HG03432 (cell line): Measurements from ENCODE around the gene SPIB.

Experiments used
- ATAC-seq: cut with Tn5 transposase; IDR thresholded peaks from one replicate; pipeline ENCODE4 v1.9.1; 2021; ENCODE audit warnings: mild to moderate bottlenecking, moderate library complexity; ENCODE audit not compliant: unreplicated experiment

Gene SPIB

DNA sequence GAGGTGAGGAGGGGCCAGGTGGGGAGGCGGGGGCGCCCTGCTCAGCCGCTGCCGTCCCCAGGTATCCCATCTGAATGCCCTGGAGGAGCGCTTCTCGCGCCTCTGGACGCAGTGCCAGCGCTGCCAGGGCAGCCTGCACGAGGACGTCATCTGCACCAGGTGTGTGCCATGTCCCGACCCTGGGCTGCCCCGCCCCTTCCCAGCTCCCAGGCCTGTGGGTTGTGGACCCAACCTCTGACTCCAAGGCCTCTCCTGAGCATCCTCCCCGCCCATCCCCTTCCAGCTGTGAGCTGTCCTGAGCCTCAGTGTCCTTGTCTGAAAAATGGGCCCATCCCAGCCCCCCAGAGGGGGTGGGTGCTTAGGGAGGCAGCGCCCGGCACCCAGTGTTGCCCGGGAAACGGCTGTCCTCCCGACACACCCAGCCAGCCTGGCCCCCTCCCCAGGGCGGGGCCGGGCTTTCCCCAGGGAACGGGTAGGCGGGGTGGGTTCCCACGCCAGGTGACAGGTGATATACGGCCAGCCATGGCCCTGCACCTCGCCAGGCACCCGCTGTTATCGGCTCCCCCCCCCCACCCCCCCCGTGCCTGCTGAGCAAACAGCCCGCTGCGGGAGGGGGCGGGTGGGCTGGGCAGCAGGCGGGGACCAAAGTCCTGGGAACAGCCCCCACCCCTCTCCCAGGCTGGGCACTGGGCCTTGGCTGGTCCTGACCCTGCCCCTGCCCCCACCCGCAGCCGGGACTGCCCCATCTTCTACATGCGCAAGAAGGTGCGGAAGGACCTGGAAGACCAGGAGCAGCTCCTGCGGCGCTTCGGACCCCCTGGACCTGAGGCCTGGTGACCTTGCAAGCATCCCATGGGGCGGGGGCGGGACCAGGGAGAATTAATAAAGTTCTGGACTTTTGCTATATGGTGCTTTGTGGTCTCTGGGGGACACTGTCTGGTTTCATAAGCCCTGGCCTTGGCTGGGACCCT, 1.3 kb upstream of the SPIB start:
- ATAC-seq: no peak

DNA sequence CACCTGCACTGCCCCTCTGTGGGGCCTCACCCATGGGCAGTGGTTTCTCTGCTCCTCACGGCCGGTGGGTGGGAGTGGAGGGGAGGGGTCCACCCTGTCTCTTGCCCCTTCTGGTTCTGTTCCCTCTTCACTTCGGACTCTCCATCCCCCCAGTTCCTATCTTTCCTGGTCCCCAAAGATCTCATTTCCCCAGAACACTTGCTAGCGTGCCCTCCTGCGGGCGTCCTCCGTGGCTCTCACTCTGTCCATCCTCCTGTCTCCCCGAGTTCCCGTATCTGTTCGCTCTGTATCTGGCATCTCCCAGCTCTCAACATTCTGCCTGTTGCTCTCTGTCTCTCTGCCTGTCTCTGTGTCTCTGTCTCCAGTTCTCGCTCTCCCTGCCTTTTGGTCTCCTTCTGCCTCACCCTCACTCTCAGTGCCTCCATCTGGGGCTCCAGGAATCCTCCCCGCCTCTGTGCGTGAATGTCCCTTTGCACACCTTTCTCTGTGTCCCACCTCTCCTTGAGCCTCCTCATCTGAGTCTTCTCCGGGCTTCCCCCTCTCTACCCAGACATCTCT, 363 bp downstream of the SPIB start:
- no peak for ATAC-seq

DNA sequence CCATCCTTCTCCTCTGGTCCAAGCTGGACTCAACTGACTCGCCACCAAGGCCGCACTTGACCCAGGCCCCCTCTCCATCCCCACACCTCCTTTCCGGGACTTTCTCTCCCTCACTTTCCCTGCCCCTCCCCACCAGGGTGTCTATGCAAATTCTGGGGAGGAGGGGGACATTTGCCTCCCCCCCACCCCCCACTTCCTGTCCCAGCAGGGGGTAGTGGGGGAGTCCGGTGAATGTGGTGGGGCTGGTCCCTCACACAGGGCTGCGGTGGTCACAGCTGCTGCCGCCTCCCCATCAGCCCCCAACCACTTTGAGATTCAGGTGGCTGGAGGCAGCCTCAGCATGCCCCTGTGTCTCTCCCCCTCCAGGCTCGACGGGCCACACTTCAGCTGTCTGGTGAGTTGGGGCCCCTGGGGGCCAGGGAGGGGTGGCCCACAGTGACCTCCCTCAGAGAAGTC, 870 bp downstream of the SPIB start:
- ATAC-seq: no peak

DNA sequence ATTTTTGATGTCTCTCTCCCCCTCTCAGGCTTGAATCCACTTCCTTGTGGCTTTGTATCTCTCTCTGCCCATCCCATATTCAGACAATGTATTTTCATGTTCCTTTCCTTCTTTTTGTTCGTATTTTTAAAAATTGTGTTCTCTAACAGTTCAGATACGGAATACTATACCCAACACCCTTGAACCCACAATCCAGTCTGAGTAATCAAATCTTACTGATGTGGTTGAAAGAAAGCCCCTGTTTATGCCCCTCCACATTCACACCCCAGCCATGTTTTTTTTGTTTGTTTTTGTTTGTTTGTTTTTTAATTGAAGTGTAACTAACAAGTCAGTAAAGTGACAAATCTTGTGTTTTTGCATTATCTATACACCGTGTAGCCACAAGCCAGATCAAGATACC, 1.4 kb downstream of the SPIB start:
- no peak for ATAC-seq

DNA sequence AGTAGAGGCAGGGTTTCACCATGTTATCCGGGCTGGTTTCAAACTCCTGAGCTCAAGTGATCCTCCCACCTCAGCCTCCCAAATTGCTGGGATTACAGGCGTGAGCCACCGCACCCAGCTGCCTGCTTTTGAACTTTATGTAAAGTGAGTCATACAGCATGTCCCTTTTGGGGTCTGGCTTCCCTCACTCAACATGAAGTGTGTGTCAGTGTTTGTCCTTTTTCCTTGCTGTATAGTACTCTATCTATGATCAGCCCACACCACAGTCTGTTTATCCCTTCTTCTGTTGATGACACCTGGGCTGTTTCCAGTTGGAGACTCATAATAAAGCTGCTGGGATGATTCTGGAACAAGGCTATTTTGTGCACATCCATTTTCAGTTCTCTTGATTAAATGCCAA, 2.1 kb downstream of the SPIB start:
- ATAC-seq: no peak

DNA sequence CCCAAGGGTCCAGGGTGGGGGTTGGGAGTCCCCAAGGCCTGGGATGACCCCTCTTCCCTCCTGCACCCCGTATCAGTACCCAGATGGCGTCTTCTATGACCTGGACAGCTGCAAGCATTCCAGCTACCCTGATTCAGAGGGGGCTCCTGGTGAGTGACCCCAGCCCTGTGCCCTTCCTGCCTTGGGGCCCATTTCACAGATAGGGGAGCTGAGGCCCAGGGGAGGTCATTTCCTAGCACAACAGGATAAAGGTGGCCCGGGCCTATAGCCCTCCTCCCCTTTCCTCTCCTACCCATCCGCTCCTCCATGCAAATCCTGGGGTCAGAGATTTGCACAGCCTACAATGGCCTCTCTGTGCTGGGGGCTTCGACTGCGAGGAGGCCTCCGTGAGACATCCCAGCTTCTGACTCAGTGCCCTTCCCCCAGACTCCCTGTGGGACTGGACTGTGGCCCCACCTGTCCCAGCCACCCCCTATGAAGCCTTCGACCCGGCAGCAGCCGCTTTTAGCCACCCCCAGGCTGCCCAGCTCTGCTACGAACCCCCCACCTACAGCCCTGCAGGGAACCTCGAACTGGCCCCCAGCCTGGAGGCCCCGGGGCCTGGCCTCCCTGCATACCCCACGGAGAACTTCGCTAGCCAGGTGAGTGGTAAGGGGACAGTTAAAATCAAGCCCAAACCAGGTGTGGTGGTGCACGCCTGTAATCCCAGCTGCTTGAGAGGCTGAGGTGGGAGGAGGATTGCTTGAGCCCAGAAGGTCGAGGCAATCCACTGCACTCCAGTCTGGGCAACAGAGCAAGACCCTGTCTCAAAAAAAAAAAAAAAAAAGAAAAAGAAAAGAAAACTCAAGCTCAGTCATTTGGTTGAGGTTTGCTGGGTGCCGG, 3.9 kb downstream of the SPIB start:
- ATAC-seq: no peak

DNA sequence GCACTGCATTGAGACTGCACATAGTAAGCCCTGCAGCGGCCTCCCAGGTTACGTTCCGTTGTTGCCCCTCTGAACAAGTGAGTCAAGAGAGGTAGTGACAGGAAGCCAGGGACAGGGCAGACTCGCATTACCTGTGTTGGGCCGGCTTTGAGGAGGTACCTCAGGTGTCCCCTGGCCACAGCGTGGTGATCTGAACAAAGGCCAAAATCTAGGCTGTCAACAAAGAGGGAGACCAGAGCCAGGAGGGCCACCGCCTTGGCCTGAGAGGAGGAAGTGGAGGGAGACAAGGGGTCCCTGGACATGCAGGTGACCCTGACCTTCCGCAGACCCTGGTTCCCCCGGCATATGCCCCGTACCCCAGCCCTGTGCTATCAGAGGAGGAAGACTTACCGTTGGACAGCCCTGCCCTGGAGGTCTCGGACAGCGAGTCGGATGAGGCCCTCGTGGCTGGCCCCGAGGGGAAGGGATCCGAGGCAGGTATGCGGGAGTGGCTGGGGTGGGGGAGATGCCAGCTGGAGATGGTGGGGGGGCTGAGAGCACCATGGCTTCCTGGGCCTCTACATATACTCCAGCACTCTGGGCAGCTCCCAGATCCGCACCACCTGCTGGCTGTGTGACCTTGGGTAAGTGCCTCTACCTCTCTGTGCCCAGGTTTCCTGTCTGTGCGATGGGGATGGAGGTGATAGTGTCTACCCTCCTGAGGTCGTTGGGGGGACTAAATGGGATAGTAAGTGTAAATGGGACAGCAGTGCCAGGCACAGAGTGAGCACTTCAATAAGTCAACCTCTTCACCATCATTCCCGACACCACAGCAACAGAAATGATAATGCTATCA, 4.8 kb downstream of the SPIB start:
- no peak for ATAC-seq

DNA sequence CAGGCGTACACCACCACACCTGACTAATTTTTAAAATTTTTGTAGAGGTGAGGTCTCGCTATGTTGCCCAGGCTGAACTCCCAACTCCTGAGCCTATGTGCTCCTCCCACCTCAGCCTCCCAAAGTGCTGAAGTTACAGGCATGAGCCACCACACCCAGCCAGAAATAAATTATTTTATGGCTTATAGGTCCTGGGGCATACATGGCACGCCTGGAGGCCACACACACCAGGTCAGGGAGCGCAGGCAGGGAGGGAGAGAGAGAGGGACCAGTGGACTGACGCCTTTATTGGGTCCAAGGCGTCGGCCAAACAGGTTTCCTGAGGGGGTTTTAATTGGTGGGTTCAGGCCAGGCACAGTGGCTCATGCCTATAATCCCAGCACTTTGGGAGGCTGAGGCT, 6.8 kb downstream of the SPIB start:
- ATAC-seq: no peak

DNA sequence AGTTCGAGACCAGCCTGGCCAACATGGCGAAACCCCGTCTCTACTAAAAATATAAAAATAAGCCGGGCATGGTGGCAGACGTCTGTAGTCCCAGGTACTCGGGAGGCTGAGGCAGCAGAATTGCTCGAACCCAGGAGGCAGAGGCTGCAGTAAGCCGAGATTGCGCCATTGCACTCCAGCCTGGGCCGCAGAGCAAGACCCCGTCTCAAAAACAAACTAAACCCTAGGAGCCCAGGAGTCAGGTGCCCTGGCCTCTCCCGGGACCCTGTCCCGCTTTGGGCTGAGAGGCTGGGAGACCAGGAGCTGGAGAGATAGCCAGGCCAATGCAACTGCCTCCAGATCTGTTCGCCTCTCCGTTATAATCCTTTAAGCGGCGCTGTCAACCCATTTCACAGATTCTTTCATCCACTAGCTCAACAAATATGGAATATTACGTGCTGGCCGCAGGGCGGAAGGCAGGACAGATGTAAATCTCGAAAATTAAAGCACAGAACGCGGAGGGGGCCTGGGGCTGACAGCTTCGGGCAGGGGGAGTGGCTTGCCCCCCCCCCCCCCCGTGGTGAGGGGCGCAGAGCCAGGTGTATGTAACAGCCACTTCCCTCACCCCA, 8.7 kb downstream of the SPIB start:
- ATAC-seq: no peak

DNA sequence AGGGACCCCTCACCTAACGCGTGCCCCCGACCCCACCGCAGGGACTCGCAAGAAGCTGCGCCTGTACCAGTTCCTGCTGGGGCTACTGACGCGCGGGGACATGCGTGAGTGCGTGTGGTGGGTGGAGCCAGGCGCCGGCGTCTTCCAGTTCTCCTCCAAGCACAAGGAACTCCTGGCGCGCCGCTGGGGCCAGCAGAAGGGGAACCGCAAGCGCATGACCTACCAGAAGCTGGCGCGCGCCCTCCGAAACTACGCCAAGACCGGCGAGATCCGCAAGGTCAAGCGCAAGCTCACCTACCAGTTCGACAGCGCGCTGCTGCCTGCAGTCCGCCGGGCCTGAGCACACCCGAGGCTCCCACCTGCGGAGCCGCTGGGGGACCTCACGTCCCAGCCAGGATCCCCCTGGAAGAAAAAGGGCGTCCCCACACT, 9.3 kb downstream of the SPIB start:
- ATAC-seq: no peak

DNA sequence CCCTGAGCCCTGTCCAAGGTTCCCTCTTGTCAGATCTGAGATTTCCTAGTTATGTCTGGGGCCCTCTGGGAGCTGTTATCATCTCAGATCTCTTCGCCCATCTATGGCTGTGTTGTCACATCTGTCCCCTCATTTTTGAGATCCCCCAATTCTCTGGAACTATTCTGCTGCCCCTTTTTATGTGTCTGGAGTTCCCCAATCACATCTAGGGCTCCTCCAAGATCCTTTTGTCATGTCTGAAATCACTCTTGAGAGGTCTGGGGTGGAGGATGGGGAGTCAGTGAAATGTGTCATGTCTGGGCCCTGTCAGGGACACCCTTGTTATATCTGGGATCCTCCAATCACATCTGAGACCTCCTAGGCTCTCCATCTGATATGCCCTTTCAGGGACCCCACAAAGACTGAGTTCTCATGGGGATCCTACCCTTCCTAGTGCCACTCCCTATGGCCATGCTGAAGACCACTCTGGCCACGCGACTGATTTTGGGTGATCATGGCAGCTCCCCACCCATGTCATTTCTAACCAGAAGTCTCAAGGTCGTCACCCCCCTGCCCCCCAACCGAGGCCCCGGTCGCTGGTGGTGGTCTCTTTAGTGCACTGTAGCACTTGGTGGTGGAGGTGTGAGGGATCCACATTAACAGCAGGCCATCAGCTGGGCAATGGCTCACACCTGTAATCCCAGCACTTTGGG, 10.2 kb downstream of the SPIB start:
- ATAC-seq: no peak

DNA sequence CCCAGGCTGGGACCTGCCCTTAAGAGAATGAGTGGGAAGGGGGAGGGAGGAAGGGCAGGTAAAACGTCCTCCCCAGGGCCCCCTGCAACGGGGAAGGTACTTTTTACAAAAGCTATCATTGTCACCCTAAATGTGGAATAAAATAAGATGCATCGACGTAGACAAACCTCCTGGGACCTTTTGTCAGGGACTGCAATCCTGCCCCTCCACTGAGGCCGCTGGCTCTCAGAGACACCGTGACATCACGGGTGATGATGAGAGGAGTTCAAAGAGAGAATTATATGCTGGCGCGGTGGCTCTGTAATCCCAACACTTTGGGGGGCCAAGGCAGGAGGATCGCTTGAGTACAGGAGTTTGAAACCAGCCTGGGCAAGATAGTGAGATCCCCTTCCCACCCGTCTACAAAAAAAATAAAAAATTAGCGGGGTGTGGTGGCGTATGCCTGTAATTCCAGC, 12.2 kb downstream of the SPIB start:
- no peak for ATAC-seq

DNA sequence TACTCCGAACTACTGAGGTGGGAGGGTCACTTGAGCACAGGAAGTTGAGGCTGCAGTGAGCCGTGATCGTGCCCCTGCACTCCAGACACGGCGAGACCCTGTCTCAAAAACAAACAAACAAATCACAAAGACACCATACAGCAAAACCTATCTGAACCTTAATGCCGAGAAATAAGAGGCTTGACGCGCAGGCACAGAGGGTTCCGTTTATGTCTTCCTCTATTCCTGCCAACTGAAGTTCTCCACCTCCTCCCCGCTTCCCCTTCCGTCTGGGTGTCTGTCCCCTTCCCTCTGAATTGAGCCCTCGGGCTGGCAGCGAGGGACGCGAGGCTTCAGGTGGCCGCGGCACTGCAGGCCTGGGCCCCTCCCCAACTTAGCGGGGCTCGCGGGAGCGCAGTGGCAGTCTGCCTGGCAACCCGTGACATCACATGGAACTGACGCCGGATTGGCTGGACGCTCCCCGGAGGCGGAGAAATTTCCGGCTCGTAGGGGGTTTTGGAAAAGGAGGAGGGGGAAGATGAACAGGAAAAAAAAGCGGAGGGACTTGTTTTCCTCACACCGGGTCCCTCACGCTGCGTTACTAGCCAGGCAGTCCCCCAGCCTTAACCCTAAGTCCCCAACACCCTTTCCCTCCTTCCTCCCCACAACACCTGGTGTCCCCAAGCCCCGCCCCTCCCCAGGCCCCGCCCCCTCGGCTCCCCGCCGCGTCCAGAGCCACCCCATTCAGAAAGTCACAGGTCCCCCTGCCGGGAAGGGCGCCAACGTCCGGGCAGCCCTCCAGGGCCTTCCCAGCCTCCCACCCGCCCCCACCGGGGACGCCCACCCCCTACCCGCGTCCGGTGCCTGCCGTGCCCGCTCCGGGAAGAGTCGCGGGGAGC, 12.8 kb downstream of the SPIB start:
- ATAC-seq: peak; percentile 77

DNA sequence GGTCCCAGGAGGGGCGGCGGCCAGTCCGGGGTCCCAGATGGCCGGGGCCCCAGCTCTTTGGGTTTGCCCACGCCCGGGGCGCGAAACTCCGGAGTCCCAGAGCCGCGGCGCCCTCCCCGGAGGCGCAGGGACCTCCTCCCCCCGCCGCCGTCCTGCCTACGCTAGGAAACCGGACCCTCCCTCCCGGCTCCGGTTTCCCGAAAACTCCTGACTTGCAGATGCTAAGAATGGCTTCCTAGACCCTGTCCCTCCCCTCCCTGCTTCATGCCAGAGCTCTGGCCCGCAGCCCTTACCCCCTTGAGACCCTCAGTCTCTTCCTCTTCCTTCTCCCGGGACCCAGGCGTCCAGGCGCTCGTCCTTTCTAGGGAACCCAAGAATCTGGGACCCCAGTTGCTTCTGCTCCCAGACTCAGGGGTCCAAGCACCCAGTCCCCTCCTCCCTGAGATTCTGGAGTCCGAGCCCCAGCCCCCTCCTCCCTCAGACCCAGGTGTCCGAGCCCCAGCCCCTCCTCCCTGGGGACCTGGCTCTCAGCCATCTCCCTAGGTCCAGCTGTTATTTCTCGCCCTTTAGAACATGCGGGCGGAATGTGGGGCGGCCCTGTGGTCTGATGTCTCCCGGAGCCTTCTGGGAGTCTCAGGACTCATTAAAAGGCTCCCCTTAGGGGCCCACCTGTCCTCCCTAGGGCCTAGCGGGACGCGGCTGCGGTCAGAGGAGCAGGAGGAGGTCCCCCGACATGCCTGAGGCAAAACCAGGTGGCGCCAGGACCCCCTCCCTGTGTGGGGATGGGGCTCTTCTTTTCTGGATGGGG, 13.7 kb downstream of the SPIB start, which contains the start of gene MYBPC2:
MYBPC2 (plus strand) TSS at position 672 of the 808 bp plus-strand sequence; CDS start at position 734, 62 bp downstream.
- no peak for ATAC-seq

DNA sequence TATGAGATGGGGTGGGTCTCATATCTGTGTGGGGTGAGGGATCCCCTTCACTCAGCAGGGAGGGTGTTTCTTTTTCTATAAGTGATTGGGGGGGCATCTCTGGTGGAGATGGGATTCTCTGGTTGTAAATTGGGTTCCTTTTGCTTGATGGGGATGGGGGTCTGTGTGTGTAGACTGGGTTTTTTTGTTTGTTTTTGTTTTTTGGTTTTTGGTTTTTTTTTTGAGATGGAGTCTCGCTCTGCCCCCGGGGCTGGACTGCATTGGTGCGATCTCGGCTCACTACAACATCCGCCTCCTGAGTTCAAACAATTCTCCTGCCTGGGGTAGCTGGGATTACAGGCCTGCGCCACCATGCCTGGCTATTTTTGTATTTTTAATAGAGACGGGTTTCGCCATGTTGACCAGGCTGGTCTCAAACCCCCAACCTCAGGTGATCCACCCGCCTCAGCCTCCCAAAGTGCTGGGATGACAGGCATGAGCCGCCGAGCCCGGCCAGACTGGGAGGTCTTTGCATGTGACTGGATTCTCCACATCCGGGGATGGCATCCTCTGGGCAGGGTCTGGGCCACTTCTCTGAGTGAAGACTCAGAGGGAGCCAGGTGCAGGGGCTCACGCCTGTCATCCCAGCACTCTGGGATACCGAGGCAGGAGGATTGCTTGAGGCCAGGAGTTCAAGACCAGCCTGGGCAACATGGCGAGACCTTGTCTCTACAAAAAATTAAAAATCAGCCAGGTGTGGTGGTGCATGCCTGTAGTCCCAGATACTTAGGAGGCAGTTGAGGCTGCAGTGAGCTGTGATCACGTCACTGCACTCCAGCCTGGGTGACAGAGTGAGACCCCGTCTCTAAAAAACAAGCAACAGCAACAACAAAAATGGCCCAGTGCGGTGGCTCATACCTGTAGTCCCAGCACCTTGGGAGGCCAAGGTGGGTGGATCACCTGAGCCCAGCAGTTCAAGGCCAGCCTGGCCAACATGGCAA, 14.8 kb downstream of the SPIB start:
- no peak for ATAC-seq

DNA sequence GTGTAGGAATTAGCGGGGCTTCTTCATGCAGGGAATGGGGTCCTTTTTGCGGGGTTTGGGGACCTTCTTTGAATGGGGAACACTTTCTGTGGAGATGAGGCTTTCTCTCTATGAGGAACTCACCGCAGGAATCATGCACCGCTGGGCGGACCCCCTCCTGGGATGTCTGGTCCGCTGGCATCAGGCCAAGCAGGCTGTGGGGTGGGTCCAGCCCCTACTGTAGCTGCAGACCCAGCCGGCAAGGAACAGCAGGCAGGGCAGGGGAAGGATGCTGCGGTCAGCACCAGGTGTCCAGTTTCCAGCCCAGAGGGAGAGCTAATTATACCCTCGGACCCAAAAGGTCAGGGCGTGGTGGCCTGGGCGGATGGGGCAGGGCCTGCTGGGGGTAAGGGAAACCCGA, 15.8 kb downstream of the SPIB start:
- no peak for ATAC-seq
